Tibial artery (tissue), 4 donors: ENCODE results near the gene CFAP77.
"Not testable (repeated sequence)": the region's sequence is repeated elsewhere in the genome, so short reads cannot be mapped to it uniquely, and the experiment has no call there.

Experiments used
- DNase-seq, 2 donors: peaks; one replicate each; pipeline ENCODE4 v3.0.0-alpha.2; 2019
- H3K27ac ChIP-seq, 2 donors: fragments of 200-600 bp; sonication (generic) in 1 of 2; 1 replicate in 1 of 2; 2 replicates in 1 of 2; pipeline ENCODE4 v1.5.1; 2018 to 2019; ENCODE audit warnings: mild to moderate bottlenecking in 1 of 2
- H3K27me3 ChIP-seq, 2 donors: fragments of 200-600 bp; sonication (generic) in 1 of 2; one replicate each; pipeline versions ENCODE4 v1.5.1 to v1.6.0; 2016 to 2019
- H3K36me3 ChIP-seq, 3 donors: fragments of 200-600 bp; sonication (generic) in 2 of 3; one replicate each; pipeline ENCODE4 v1.5.1; 2016 to 2019; ENCODE audit warnings: mild to moderate bottlenecking in 2 of 3
- H3K4me1 ChIP-seq, 4 donors: fragments of 200-600 bp; sonication (generic) in 2 of 4; 1 replicate in 3 of 4; 2 replicates in 1 of 4; pipeline ENCODE4 v1.5.1; 2016 to 2019
- H3K4me3 ChIP-seq, 2 donors: fragments of 200-600 bp; sonication (generic) in 1 of 2; 1 replicate in 1 of 2; 2 replicates in 1 of 2; pipeline ENCODE4 v1.5.1; 2018 to 2019; ENCODE audit warnings: mild to moderate bottlenecking in 2 of 2
- H3K9me3 ChIP-seq, 3 donors: fragments of 200-600 bp; sonication (generic) in 1 of 3; one replicate each; pipeline ENCODE4 v1.5.1; 2016 to 2019
- CTCF ChIP-seq, 2 experiments: fragments of 200-600 bp in 1 of 2; fragments of 450-650 bp in 1 of 2; IDR thresholded peaks; one replicate each; pipeline ENCODE4 v1.5.1; 2017 to 2019; ENCODE audit warnings: antibody characterized with exemption in 2 of 2, mild to moderate bottlenecking in 1 of 2, moderate library complexity in 1 of 2
- intact Hi-C: fragments of 100-400 bp; cut with DNase I; formaldehyde crosslinking; loops from one replicate; pipeline ENCODE4 v1.15.0; 2023; ENCODE audit warnings: low total_unique reads

CFAP77 gene

DNA sequence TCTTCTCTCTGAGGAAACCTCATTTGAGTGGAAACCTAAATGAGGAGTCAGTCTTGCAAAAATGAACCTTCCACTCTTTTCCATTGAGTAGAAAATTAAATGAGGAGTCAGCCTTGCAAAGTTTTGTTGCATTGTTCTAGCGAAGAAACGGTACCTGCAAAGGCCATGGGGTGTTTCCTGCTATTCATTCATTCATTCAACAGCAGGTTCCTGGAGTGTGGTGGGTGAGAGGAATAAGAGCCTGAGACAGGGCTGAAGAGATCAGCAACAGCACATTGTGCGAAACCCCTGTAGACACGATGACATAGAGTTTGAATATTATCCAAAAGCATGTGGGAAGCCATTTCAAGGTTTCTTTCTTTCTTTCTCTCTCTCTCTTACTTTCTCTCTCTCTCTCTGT lies 40.6 kb upstream of the CFAP77 start:
- intact Hi-C loops: no loop called here
- Histone ChIP-seq H3K27ac (no peak overlapping the region), H3K9me3 (no peaks in the 10 kb centered on the region), H3K36me3 (peaks cover 0 to under 1% (median 0%) of the 10 kb centered on the region in 3 donors), H3K4me3 (no peak overlapping the region), H3K27me3 (no peaks in the 10 kb centered on the region), H3K4me1 (no peaks in the 10 kb centered on the region)
- no peak for DNase-seq
- no peak for TF ChIP-seq CTCF (IDR thresholded peaks at IDR 0.05)

DNA sequence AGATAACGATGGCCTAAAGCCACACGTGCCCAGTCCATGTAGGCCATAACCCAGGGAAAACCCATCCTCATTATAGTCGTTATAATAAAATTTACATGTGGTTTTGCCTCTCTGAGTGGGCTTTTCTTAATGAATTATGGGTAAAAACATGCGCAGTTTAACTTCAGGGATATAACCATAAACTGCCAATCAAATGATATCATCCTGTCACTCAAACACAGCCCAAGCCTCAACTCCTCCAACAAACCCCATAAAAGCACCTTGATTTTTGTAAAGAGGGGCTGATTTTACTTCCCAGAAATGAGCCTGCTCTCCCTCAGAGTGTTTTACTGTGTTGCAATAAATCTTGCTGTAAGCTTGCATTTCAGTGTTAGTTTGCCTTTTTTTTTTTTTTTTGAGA lies 39.4 kb upstream of the CFAP77 start:
- TF ChIP-seq CTCF (IDR thresholded peaks at IDR 0.05): no peak
- no peak for DNase-seq
- no peak overlapping the region for H3K27ac ChIP-seq
- peaks cover 7 to 10% (median 8%) of the 10 kb centered on the region in 3 donors for H3K36me3 ChIP-seq
- H3K4me3 ChIP-seq: no peak overlapping the region
- intact Hi-C loops: no loop called here
- no peaks in the 10 kb centered on the region for H3K4me1 ChIP-seq
- H3K9me3 ChIP-seq: no peaks in the 10 kb centered on the region
- no peaks in the 10 kb centered on the region for H3K27me3 ChIP-seq

DNA sequence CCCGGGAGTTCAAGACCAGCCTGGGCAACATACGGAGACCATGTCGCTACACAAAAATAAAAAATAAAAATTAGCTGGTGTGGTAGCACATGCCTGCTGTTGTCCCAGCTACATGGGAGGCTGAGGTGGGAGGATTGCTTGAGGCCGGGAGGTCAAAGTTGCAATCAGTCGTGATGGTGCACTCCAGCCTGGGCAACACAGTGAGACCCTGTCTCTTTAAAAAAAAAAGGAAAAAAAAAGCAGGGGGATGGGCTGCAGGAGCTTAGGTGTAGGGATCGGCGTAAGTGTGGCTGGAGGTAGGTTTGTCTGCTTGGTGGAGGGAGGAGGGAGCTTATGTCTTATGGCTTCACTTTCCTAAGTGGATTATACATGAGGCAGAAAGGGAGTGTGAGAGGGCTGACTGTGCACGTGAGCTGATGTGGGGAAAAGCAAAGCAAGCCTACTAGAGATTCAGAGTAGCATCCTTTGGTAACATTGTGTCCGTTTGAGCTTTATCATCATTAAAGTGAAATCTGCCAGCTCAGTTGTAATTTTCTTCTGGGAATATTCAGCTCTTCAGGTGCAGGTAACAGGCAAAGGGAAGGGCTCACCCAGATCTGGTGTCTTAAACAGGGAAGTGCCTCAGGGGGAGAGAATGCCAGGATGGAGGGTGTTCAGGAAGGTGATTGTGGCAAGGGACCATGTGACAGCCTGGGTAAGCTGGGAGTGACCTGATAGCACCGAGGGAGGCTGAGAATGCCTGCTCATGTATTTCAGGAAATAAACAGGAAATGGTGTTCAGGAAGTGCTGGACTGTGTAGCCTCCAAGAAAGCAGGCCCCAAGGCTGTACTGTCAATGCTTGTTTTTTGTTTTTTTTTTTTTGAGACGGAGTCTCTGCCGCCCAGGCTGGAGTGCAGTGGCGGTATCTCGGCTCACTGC lies 37.6 kb upstream of the CFAP77 start:
- H3K27ac ChIP-seq: no peak overlapping the region
- peak; percentile 75 to 76 for DNase-seq
- H3K4me3 ChIP-seq: no peak overlapping the region
- no peaks in the 10 kb centered on the region for H3K4me1 ChIP-seq
- TF ChIP-seq CTCF (IDR thresholded peaks at IDR 0.05): no peak
- intact Hi-C loops: no loop called here
- H3K36me3 ChIP-seq: peaks cover 17 to 29% (median 24%) of the 10 kb centered on the region in 3 donors
- H3K27me3 ChIP-seq: no peaks in the 10 kb centered on the region
- H3K9me3 ChIP-seq: no peaks in the 10 kb centered on the region

DNA sequence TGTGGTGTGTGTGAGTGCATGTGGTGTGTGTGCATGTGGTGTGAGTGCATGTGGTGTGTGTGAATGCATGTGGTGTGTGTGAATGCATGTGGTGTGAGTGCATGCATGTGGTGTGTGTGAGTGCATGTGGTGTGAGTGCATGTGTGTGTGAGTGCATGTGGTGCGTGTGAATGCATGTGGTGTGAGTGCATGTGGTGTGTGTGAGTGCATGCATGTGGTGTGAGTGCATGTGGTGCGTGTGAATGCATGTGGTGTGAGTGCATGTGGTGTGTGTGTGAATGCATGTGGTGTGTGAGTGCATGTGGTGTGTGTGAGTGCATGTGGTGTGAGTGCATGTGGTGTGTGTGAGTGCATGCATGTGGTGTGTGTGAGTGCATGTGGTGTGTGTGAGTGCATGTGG lies 32.2 kb upstream of the CFAP77 start:
- H3K27me3 ChIP-seq, H3K27ac ChIP-seq, H3K9me3 ChIP-seq, H3K4me3 ChIP-seq, intact Hi-C loops, H3K4me1 ChIP-seq, DNase-seq: not testable (repeated sequence)
- peaks cover 37 to 79% (median 58%) of the 10 kb centered on the region in 3 donors for H3K36me3 ChIP-seq

GRCh38 chr9:132378416-132378815 lies 31.6 kb upstream of the CFAP77 start:
- DNase-seq, H3K9me3 ChIP-seq, intact Hi-C loops, H3K27ac ChIP-seq, H3K4me3 ChIP-seq, H3K4me1 ChIP-seq, H3K27me3 ChIP-seq: not testable (repeated sequence)
- H3K36me3 ChIP-seq: peaks cover 37 to 81% (median 62%) of the 10 kb centered on the region in 3 donors

- Histone ChIP-seq H3K4me3 (no peak overlapping the region), H3K27ac (no peak overlapping the region), H3K27me3 (no peaks in the 10 kb centered on the region), H3K9me3 (no peaks in the 10 kb centered on the region), H3K36me3 (peaks cover 48 to 92% (median 72%) of the 10 kb centered on the region in 3 donors), H3K4me1 (no peaks in the 10 kb centered on the region)
- TF ChIP-seq CTCF (IDR thresholded peaks at IDR 0.05): no peak
- DNase-seq: no peak
- intact Hi-C loops: no loop called here
These were observed 28.0 kb upstream of the CFAP77 start for GRCh38 chr9:132381966-132382541.
